Smooth muscle cell (in vitro differentiated cells): Measurements from ENCODE around the gene TECPR2. TPM values are rescaled to one million over a fixed set of nuclear protein-coding genes. Genes with fewer than 3 reads are reported as not detected.

Source experiments
- DNase-seq: peaks from one replicate; lab custom pipeline; 2025; ENCODE audit not compliant: unreplicated experiment; lab: John Stamatoyannopoulos, UW
- H2AFZ ChIP-seq: fragments of 200-600 bp; sonication (generic); 2 replicates; pipeline ENCODE4 v1.6.0; 2016; ENCODE audit warnings: antibody characterized with exemption, low read depth, mild to moderate bottlenecking
- H3F3A ChIP-seq: fragments of 200-600 bp; sonication (generic); 2 replicates; pipeline ENCODE4 v1.6.0; 2017; ENCODE audit warnings: antibody characterized with exemption, low read depth
- H3K27ac ChIP-seq: fragments of 200-600 bp; sonication (generic); 2 replicates; pipeline ENCODE4 v1.5.1; 2016; ENCODE audit warnings: low read depth, mild to moderate bottlenecking
- H3K27me3 ChIP-seq: fragments of 200-600 bp; sonication (generic); 2 replicates; pipeline ENCODE4 v1.6.1; 2016; ENCODE audit warnings: low read depth, mild to moderate bottlenecking
- H3K36me3 ChIP-seq: fragments of 200-600 bp; sonication (generic); 2 replicates; pipeline ENCODE4 v1.5.1; 2016; ENCODE audit warnings: low read depth
- H3K4me1 ChIP-seq: fragments of 200-600 bp; sonication (generic); 2 replicates; pipeline ENCODE4 v1.5.1; 2016; ENCODE audit warnings: low read depth
- H3K4me2 ChIP-seq: fragments of 200-600 bp; sonication (generic); 2 replicates; pipeline ENCODE4 v1.6.0; 2016; ENCODE audit warnings: mild to moderate bottlenecking
- H3K4me3 ChIP-seq: fragments of 200-600 bp; sonication (generic); 2 replicates; pipeline ENCODE4 v1.5.1; 2016; ENCODE audit warnings: mild to moderate bottlenecking
- H3K79me2 ChIP-seq: fragments of 200-600 bp; sonication (generic); 2 replicates; pipeline ENCODE4 v1.6.0; 2016; ENCODE audit warnings: low read depth, mild to moderate bottlenecking
- H3K9ac ChIP-seq: fragments of 200-600 bp; sonication (generic); 2 replicates; pipeline ENCODE4 v1.6.0; 2016; ENCODE audit warnings: low read depth
- H3K9me3 ChIP-seq: fragments of 200-600 bp; sonication (generic); replicated peaks from 2 replicates; pipeline ENCODE4 v1.5.1; 2016; ENCODE audit warnings: low read depth
- H4K20me1 ChIP-seq: fragments of 200-600 bp; sonication (generic); 2 replicates; pipeline ENCODE4 v1.6.0; 2016; ENCODE audit warnings: low read depth
- WGBS: methylation state at CpG from one replicate; pipeline ENCODE4 v1.1.7; 2016; ENCODE audit warnings: low lambda C conversion rate; 5-methylcytosine and 5-hydroxymethylcytosine counted together
- polyA plus RNA-seq: library from polyadenylated mRNA; unstranded; fragments of >200 nt; fragmentation: Nextera tagmentation; extraction: Ambion mirVana; gene quantifications from 2 replicates; pipeline ENCODE4 v1.2.1, GENCODE V29; 2016
- total RNA-seq: library from RNA; depleted of rRNA; stranded (reverse); fragments of >200 nt; gene quantifications from 2 replicates; pipeline ENCODE4 v1.2.3, GENCODE V29; 2014
- TF ChIP-seq, protein P1 (sequence below): fragments of 200-600 bp; sonication (generic); IDR thresholded peaks from 2 replicates; pipeline ENCODE4 v1.5.1; 2017; ENCODE audit warnings: borderline replicate concordance, mild to moderate bottlenecking, antibody characterized with exemption; ENCODE audit not compliant: insufficient read depth, poor library complexity, severe bottlenecking

The TECPR2 gene
- total and polyA plus RNA-seq, 2 experiments from 2014 or later, result 11.0 to 12.2 TPM

DNA sequence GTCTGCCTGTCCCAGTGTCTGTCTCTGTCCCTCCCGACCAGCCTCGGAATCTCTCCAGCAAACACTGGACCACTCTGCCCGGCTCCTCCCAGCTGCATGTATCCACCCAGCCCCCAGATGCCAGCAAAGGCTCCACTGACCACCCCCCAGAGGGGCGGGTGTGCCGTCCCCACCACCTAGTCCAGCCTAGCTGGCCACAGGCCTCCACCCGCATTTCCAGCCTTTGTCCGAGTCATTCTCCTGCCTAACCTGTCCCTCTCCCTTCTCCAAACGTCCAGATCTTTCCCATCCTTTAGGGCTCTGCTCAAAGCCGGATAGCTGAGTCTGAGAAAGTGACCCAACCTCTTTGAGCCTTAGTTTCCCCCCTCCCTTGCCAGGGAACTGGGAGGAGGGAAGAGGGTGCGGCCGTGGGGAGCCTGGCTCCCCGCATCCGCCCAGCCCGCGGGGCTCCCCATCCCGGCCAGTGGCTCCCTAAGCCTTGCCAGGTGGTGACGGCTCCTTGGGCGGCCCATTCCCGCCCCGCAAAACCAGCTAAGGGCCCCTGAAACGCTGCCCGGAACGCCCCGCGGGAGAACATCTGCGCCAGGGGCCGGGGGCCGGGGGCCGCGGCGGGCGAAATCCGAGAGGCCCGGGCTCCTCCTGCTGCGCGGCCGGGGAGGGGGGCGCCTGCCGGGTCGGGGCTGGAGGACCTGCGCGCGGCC, 181.5 kb downstream of the TECPR2 start:
- TF ChIP-seq, protein P1, sequence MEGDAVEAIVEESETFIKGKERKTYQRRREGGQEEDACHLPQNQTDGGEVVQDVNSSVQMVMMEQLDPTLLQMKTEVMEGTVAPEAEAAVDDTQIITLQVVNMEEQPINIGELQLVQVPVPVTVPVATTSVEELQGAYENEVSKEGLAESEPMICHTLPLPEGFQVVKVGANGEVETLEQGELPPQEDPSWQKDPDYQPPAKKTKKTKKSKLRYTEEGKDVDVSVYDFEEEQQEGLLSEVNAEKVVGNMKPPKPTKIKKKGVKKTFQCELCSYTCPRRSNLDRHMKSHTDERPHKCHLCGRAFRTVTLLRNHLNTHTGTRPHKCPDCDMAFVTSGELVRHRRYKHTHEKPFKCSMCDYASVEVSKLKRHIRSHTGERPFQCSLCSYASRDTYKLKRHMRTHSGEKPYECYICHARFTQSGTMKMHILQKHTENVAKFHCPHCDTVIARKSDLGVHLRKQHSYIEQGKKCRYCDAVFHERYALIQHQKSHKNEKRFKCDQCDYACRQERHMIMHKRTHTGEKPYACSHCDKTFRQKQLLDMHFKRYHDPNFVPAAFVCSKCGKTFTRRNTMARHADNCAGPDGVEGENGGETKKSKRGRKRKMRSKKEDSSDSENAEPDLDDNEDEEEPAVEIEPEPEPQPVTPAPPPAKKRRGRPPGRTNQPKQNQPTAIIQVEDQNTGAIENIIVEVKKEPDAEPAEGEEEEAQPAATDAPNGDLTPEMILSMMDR, result no peak
- 42% methylated on average over 38 of the region's 43 CpGs for WGBS
- Histone ChIP-seq H3K27ac (no peak overlapping the region), H3K9me3 (no peaks in the 10 kb centered on the region), H3K4me1 (peaks cover 10% of the 10 kb centered on the region), H3F3A (peaks cover 7% of the 10 kb centered on the region), H2AFZ (no peak overlapping the region), H3K36me3 (no peaks in the 10 kb centered on the region), H3K4me3 (peak overlapping the region; percentile 21), H3K9ac (no peak overlapping the region), H4K20me1 (no peaks in the 10 kb centered on the region), H3K27me3 (peaks cover 9% of the 10 kb centered on the region), H3K79me2 (no peaks in the 10 kb centered on the region), H3K4me2 (no peak overlapping the region)
- DNase-seq, result no peak

DNA sequence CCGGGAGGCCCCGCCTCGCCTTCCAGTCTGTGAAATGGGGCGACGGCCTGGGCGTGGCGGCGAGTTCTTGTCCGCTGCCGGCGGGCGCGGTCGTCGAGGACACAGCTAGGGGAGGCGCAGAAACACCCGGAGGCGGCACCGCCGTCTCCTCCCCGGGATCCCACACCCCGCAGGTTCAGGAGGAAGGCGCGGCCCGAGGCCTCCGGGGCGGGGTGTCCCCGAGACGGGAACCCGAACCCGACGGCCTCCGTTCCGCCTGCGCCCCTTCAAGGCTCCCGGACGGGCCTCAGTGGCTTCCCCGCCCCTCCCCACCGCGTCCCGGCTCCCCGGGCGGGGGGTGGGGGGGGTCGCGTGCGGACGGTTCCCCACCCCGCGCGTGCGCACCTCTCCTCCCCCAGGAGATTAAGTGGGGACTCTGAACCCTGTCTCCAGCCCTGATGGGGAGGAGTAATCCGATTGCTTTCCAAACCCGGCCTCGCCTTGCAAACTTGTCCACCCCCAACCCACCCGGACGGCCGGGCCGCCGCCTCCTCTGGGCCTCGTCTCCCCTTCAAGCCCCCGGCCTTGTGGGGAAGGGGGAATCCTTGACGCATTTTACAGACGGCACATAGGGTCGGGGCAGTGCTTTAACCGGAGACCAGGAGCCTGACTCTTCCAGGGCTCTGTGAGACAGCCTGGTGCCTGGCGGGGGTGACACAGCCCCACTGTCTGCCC, 182.2 kb downstream of the TECPR2 start:
- TF ChIP-seq, protein P1, result no peak
- H2AFZ ChIP-seq, result peak overlapping the region; percentile 75
- peak overlapping the region; percentile 28 for H3K4me3 ChIP-seq
- peaks cover 9% of the 10 kb centered on the region for H3K27me3 ChIP-seq
- H3K27ac ChIP-seq, result no peak overlapping the region
- H4K20me1 ChIP-seq, result no peaks in the 10 kb centered on the region
- H3K36me3 ChIP-seq, result no peaks in the 10 kb centered on the region
- no peaks in the 10 kb centered on the region for H3K79me2 ChIP-seq
- peak overlapping the region; percentile 35 for H3K4me2 ChIP-seq
- H3K9ac ChIP-seq, result no peak overlapping the region
- no peaks in the 10 kb centered on the region for H3K9me3 ChIP-seq
- H3K4me1 ChIP-seq, result peaks cover 10% of the 10 kb centered on the region
- peaks cover 7% of the 10 kb centered on the region for H3F3A ChIP-seq
- no peak for DNase-seq
- WGBS, result 26% methylated on average over 24 of the region's 66 CpGs

DNA sequence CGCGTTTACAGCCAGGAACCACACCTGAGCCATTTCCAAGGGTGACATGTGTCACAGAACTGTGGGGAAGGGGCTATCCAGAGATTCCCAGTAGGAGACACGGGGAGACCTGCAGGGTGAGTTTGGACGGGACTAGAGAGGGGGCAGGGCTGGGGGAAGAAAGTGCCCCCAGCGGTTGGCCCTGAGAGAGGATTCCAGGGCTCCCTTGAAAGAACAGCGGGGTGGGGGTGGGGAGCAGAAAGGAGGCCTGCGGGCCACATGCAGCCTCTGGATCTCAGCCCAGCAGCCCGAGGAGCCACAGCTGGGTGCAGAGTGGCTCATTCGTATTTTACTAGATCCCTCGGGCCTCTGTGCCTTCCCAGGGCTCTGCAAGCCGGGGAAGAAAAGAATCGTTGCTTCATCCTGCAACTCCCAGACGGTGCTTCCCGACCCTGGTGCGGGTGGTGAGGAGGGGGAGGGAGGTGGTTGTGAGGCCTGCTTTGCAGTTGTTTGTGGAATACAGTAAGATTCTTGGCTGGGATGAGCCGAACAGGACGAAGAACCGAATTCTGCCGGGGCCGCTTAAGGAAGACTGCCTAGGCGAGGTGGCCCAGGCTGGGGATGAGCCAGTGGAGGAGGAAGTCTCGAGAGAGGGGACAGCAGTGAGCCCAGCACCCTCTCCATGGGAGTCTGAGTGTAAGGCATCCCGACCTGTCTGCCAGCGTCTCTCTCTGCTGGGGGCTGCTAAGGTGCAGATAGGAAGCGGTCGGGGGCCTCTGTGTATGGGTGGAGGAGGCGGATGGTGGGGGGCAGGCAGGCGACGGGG, 182.9 kb downstream of the TECPR2 start:
- Histone ChIP-seq H3K9ac (no peak overlapping the region), H3K36me3 (no peaks in the 10 kb centered on the region), H3F3A (peaks cover 7% of the 10 kb centered on the region), H3K79me2 (no peaks in the 10 kb centered on the region), H3K4me1 (peaks cover 10% of the 10 kb centered on the region), H3K27me3 (peaks cover 9% of the 10 kb centered on the region), H3K9me3 (no peaks in the 10 kb centered on the region), H2AFZ (peak overlapping the region; percentile 75), H3K4me2 (peak overlapping the region; percentile 35), H4K20me1 (no peaks in the 10 kb centered on the region), H3K4me3 (peak overlapping the region; percentile 28), H3K27ac (no peak overlapping the region)
- WGBS, result 41% methylated on average over 28 of the region's 29 CpGs
- TF ChIP-seq, protein P1, result no peak
- no peak for DNase-seq
